Naive B cell (primary cell): ENCODE measurements around the gene PDK2. TPM values are rescaled to one million over a fixed set of nuclear protein-coding genes. Genes with fewer than 3 reads are reported as not detected.

ENCODE experiments used
- ATAC-seq, 2 donors: fragments of 150-1000 bp; cut with Tn5 transposase; 2 replicates each; pipeline ENCODE4 v1.10.0; 2021; ENCODE audit warnings: low read depth in 2 of 2, mild to moderate bottlenecking in 2 of 2, moderate library complexity in 2 of 2
- DNase-seq: peaks from one replicate; pipeline ENCODE4 v3.0.0; 2022
- H3K27ac Mint-ChIP-seq, 6 donors: one replicate each; pipeline ENCODE4 v1.8.0; 2020 to 2022; ENCODE audit warnings: mild to moderate bottlenecking in 6 of 6, mixed read lengths in 6 of 6, moderate library complexity in 5 of 6, inconsistent platforms in 2 of 6
- H3K27me3 Mint-ChIP-seq, 3 donors: one replicate each; pipeline ENCODE4 v1.8.0; 2021 to 2022; ENCODE audit warnings: mixed read lengths in 3 of 3, mild to moderate bottlenecking in 1 of 3
- H3K36me3 Mint-ChIP-seq, 2 donors: one replicate each; pipeline ENCODE4 v1.8.0; 2020 to 2022; ENCODE audit warnings: mixed read lengths in 2 of 2, inconsistent platforms in 1 of 2, mild to moderate bottlenecking in 1 of 2
- H3K4me1 Mint-ChIP-seq, 3 donors: one replicate each; pipeline ENCODE4 v1.8.0; 2020 to 2022; ENCODE audit warnings: mixed read lengths in 3 of 3, inconsistent platforms in 1 of 3, mild to moderate bottlenecking in 1 of 3, moderate library complexity in 1 of 3
- H3K4me3 Mint-ChIP-seq, 8 donors: one replicate each; pipeline ENCODE4 v1.8.0; 2020 to 2022; ENCODE audit warnings: mild to moderate bottlenecking in 8 of 8, mixed read lengths in 8 of 8, moderate library complexity in 8 of 8, inconsistent platforms in 2 of 8
- H3K9me3 Mint-ChIP-seq, 7 donors: one replicate each; pipeline ENCODE4 v1.8.0; 2020 to 2022; ENCODE audit warnings: mixed read lengths in 7 of 7, mild to moderate bottlenecking in 5 of 7, inconsistent platforms in 2 of 7, moderate library complexity in 1 of 7
- polyA plus RNA-seq, 6 donors: library from polyadenylated mRNA; unstranded; fragments of 300-500 nt; fragmentation: Illumina TruSeq; gene quantifications; one replicate each; pipeline ENCODE4 v1.2.3, GENCODE V29; 2021; ENCODE audit warnings: low read depth in 6 of 6

The PDK2 gene
- polyA plus RNA-seq, 6 donors from 2014 or later = 33.4 to 49.6 (median 40.3) TPM

DNA sequence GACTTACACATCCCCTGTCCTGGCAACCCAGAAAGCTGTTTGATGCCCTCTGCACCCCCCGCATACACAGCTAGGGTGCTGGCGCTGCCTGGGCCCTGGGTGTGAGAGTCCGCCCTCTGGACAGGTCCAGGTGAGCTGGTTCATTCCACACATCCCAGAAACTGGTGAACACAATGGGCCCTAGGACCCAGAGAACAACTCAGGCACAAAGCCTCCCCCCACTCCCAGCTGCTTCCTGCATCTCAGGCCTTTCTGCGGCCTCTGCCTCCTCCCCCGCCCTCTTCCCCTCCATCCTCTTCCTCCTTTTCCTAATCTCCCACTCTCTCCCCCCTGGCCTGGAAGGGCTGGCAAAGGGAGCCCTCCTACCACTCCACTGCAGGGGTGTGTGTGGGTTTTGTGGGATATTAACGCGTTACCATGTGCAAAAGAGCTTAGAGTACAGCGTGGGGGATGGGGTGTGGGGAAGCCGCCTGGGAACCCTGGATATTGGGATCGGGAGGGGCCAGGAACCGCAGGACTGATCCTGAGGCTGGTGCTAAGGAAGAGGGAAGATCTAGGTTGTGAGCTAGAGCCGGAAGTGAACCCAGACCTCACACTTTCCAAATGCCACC is 56.9 kb downstream of the PDK2 start:
- Mint-ChIP-seq H3K36me3 (peaks cover 0 to 4% of the 10 kb centered on the region in 2 donors), H3K27me3 (no peaks in the 10 kb centered on the region), H3K4me3 (peak overlapping the region; percentile 86 to 98 (median 96)), H3K4me1 (peaks cover 18 to 29% (median 25%) of the 10 kb centered on the region in 3 donors), H3K27ac (peak overlapping the region; percentile 8 to 96 (median 86)), H3K9me3 (peaks cover 0 to 2% (median 0%) of the 10 kb centered on the region in 7 donors)
- peak; percentile 67 for DNase-seq
- peak; percentile 9 to 11 for ATAC-seq

DNA sequence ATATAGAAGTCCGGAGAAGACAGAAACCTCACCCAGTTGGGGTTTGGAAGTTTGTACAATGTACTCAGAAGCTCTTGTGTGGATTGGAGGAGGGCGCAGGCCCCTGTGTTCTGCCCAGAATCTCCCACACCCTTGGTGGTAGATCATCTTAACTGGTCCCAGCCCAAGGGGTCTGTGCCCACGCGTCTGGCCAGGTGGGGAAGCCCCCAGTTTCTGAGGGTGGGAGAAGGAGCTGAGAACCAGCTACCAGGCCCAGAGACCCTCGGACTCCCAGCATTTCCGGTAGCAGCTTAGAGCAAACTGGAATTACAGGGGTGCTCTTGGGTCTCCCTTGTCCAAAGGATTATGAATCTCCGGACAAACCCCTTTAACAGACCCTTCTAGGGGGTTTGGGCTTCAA is 57.6 kb downstream of the PDK2 start:
- no peak for ATAC-seq
- peak overlapping the region in 3 of 6 donors; percentile 53 to 91 (median 89) for H3K27ac Mint-ChIP-seq
- H3K4me3 Mint-ChIP-seq = peak overlapping the region in 7 of 8 donors; percentile 22 to 96 (median 93)
- no peaks in the 10 kb centered on the region for H3K27me3 Mint-ChIP-seq
- peaks cover 0 to 2% (median 0%) of the 10 kb centered on the region in 7 donors for H3K9me3 Mint-ChIP-seq
- no peak for DNase-seq
- peaks cover 13 to 26% (median 20%) of the 10 kb centered on the region in 3 donors for H3K4me1 Mint-ChIP-seq
- H3K36me3 Mint-ChIP-seq = no peaks in the 10 kb centered on the region

DNA sequence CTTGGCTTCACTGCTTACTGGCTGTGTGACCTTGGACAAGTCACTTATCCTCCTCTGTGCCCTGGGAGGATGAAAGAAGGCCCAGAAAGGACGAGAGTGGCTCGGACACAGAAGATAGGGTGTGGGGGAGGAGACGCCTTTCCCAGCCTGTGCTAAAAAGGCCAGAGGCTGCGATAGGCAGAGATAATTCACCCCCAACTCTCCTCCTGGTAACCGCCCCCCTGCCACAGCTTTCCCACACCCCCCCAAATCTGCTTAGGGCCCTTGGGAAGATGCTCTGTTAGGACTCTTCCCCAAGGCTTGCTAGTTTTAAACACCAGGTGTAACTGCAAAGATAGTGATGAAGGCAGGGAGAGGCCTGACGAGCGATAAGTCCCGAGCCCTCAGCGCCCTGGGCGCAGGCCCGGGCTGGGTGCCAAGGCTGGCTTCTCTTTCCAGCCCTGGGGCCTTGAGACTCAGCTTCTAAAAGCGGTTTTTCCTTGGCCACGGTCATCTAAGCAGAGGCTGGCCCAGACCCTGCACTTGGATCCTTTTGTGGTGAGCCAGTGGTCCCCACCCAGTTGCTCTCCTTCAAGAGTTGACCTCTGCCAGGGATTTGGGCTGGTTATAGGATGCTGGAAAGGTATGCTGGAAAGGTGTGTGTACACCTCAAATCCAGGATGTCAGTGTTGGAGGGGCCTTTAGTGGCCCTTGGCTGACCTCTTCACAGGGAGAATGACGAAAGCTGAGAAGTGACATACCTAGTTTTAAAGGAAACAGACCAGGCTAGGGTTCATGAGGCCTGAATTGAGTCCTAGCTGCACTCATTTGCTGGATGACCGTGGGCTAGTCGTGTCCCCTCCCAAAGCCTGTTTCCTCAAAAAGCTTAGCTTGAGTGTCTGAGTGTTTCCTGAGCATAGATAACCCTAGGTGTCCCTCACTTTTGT is 58.8 kb downstream of the PDK2 start:
- ATAC-seq = no peak
- H3K27me3 Mint-ChIP-seq = no peaks in the 10 kb centered on the region
- peak overlapping the region in 2 of 8 donors; percentile 20 to 91 for H3K4me3 Mint-ChIP-seq
- DNase-seq = no peak
- peaks cover 0 to 2% (median 0%) of the 10 kb centered on the region in 7 donors for H3K9me3 Mint-ChIP-seq
- H3K27ac Mint-ChIP-seq = peak overlapping the region in 3 of 6 donors; percentile 31 to 76 (median 39)
- no peaks in the 10 kb centered on the region for H3K36me3 Mint-ChIP-seq
- H3K4me1 Mint-ChIP-seq = peaks cover 8 to 22% (median 14%) of the 10 kb centered on the region in 3 donors

DNA sequence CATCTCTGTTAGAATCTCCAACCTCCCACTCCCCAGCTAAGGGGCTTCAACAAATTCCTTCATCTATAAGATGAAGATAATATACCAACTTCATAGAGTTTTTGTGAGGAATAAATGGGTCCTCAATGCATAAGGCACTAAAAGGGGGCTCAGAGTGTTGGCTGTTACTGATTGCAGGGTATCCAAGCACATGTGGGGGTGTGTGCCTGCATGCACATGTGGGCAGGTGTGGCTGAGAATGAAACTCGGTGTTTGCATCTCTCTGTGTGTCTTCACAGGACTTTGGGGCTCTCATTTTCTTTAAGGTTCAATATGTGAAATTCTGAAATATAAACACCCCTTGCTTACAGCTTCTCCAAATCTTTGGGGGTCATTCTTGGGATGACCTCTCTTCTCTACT is 59.5 kb downstream of the PDK2 start:
- peaks cover 8 to 22% (median 14%) of the 10 kb centered on the region in 3 donors for H3K4me1 Mint-ChIP-seq
- DNase-seq = no peak
- peaks cover 0 to 2% (median 0%) of the 10 kb centered on the region in 7 donors for H3K9me3 Mint-ChIP-seq
- no peaks in the 10 kb centered on the region for H3K36me3 Mint-ChIP-seq
- H3K27ac Mint-ChIP-seq = peak overlapping the region in 1 of 6 donors; percentile 71
- H3K27me3 Mint-ChIP-seq = no peaks in the 10 kb centered on the region
- ATAC-seq = no peak
- H3K4me3 Mint-ChIP-seq = peak overlapping the region in 1 of 8 donors; percentile 91

DNA sequence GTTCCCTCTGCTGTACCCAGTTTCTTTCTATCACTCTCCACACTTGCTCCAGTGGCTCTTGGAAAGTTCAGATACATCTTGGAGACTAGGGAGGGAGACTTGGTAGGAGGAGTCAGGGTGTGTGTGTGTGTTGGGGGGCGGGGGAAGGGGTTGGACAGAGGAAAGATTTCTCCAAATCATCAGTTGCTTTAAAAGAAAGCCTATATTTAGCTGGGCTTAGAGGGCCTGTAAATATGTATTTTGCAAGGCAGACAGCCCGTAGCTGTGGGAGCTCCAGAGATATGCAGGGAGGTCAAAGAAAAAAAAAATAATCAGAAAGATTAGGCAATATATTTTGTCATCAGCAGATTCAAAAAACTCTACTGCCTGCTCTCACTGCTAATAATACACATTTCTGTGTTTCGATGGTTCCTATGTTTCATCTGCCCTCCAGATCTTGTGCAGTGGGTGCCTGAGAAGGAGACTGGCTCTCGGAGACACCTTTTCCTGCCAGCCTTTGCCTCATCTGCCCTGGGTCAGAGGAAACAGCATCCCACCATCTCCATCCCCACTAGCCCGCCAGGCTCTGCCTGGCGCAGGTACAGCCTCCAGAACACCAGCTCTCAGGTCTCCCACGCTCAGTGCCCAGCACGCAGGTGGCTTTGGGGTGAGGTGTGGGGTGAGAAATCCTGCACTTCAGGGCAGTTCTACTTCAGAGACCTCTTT is 60.1 kb downstream of the PDK2 start:
- peak overlapping the region in 1 of 6 donors; percentile 25 for H3K27ac Mint-ChIP-seq
- H3K4me1 Mint-ChIP-seq = peaks cover 8 to 22% (median 14%) of the 10 kb centered on the region in 3 donors
- no peaks in the 10 kb centered on the region for H3K27me3 Mint-ChIP-seq
- no peaks in the 10 kb centered on the region for H3K36me3 Mint-ChIP-seq
- ATAC-seq (no peak), DNase-seq (no peak)
- peak overlapping the region in 1 of 8 donors; percentile 91 for H3K4me3 Mint-ChIP-seq
- peaks cover 0 to 2% (median 0%) of the 10 kb centered on the region in 7 donors for H3K9me3 Mint-ChIP-seq

DNA sequence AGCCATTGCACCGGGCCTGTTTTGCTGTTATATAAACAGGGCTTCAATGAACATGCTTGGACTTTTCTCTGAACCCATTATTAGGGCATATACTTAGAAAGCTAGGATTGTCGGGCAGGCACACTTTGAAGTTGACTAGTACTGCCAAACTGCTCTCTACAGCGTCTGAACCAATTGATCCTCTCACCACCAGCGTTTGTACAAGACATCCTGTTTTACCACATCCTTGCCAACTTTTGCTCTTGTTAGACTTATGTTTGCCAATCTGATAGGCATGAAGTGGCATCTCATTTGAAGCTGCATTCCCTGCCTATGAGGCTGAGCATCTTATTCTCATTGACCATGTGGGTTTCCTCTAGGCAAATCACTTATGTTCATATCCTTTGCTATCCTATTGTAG is 62.7 kb downstream of the PDK2 start:
- Mint-ChIP-seq H3K27me3 (no peaks in the 10 kb centered on the region), H3K4me3 (peak overlapping the region in 1 of 8 donors; percentile 8), H3K9me3 (no peaks in the 10 kb centered on the region), H3K4me1 (peaks cover 23 to 31% (median 23%) of the 10 kb centered on the region in 3 donors), H3K27ac (no peak overlapping the region), H3K36me3 (no peaks in the 10 kb centered on the region)
- DNase-seq = no peak
- no peak for ATAC-seq

DNA sequence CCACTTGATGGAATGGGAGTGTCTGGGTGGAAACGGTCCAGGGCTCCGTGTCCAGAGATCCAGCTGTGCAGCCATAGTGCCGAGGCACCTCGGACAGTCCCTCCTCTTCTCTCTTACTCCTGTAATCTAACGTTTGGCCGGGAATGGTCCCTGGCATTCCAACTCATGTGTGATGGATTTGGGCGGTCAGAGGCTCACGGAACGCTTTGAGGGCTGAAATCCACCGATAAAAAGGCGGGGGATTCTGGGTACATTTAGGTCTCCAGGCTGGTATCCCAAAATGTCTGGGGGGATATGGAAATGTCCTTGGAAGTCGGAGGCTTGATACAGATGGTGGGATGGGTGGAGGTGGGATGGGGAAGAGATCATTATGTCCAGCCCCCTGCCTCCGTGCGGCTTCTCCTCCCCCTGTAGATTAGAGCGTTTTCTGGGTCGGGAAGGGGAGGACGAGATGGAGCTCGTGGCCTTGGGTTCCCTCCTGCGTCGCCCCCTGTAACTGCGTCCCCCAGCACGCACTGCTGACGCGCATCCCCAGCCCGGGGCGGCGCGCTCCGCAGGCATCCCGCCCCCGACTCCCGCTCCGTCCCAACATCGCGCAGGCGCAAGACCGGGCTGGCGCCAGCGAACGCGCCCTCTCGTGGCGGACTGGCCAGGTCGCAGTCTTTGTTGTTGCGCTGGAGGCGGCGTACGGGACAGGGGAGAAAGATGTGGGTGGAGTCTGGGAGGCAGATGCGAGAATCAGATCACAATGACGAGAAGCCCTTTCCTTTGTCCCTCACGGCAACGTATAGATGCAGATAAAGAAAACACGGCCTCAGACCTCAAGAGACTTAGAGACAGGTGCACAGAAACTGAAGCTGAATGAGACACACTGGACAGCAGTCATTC is 66.1 kb downstream of the PDK2 start:
- Mint-ChIP-seq H3K4me3 (peak overlapping the region; percentile 73 to 92 (median 84)), H3K4me1 (peaks cover 40 to 50% (median 47%) of the 10 kb centered on the region in 3 donors), H3K9me3 (no peaks in the 10 kb centered on the region), H3K36me3 (no peaks in the 10 kb centered on the region), H3K27me3 (no peaks in the 10 kb centered on the region), H3K27ac (peak overlapping the region; percentile 40 to 95 (median 88))
- peak; percentile 89 to 91 for ATAC-seq
- peak; percentile 90 for DNase-seq

Other genes with a start within 250 kb of the PDK2 start
- gene TAC4, start 247.3 kb upstream of the PDK2 start, polyA plus RNA-seq = not detected
- gene DLX4, start 126.2 kb upstream of the PDK2 start, polyA plus RNA-seq = under 1 TPM in 3 of 6 donors, not detected in 3; 0.18 to 0.22 (median 0.21) TPM
- not detected for gene DLX3, start 100.1 kb upstream of the PDK2 start, polyA plus RNA-seq
- 1 to 10 TPM in 1 of 6 donors, under 1 TPM in 4, not detected in 1; 0.29 to 1.4 (median 0.62) TPM for gene ITGA3, start 39.2 kb upstream of the PDK2 start, polyA plus RNA-seq
- under 1 TPM in 2 of 6 donors, not detected in 4; 0.11 to 0.31 TPM for gene SAMD14, start 34.8 kb downstream of the PDK2 start, polyA plus RNA-seq
- 1 to 10 TPM in 5 of 6 donors, under 1 TPM in 1; 0.55 to 3.5 (median 2.3) TPM for gene PPP1R9B, start 55.3 kb downstream of the PDK2 start, polyA plus RNA-seq
- 10 to 100 TPM in 1 of 6 donors, 1 to 10 TPM in 5; 2.0 to 16.6 (median 3.5) TPM for gene SGCA, start 70.7 kb downstream of the PDK2 start, polyA plus RNA-seq
- gene COL1A1, start 106.3 kb downstream of the PDK2 start, polyA plus RNA-seq = under 1 TPM in 2 of 6 donors, not detected in 4; 0.23 to 0.80 TPM
- not detected for gene TMEM92, start 179.1 kb downstream of the PDK2 start, polyA plus RNA-seq